Inferior parietal cortex (tissue), 1 donor: ENCODE results near the gene HOXA5.

Experiments
- DNase-seq: peaks from one replicate; pipeline ENCODE4 v3.0.0-alpha.2; 2016; ENCODE audit errors: extremely low spot score

Gene HOXA5

GRCh38 chr7:27160145-27160545 lies 16.7 kb upstream of the HOXA5 start:
- DNase-seq = no peak

- DNase-seq = no peak
Observed at GRCh38 chr7:27159266-27160144, 16.0 kb upstream of the HOXA5 start.

- DNase-seq = no peak
Observed at GRCh38 chr7:27158436-27159265, 15.2 kb upstream of the HOXA5 start.

- no peak for DNase-seq
Observed at GRCh38 chr7:27157702-27158431, 14.4 kb upstream of the HOXA5 start.

GRCh38 chr7:27156916-27157701 lies 13.6 kb upstream of the HOXA5 start:
- DNase-seq = no peak

GRCh38 chr7:27156508-27156898 lies 13.0 kb upstream of the HOXA5 start, which contains the start of gene HOXA7:
Gene HOXA7 (minus strand): TSS chr7:27156675. CDS start chr7:27156545, 130 bp downstream.
- no peak for DNase-seq

- DNase-seq = no peak
Observed at GRCh38 chr7:27155816-27156507, 12.5 kb upstream of the HOXA5 start.

GRCh38 chr7:27154901-27155815 lies 11.7 kb upstream of the HOXA5 start:
- DNase-seq = no peak

GRCh38 chr7:27154369-27154768 lies 10.9 kb upstream of the HOXA5 start:
- DNase-seq = no peak

GRCh38 chr7:27153526-27153925 lies 10.0 kb upstream of the HOXA5 start:
- DNase-seq = no peak

- no peak for DNase-seq
Observed at GRCh38 chr7:27152816-27153442, 9.4 kb upstream of the HOXA5 start.

GRCh38 chr7:27151931-27152815 lies 8.7 kb upstream of the HOXA5 start, which contains the start of gene HOXA3:
Gene HOXA3 (minus strand): TSS chr7:27152583. CDS start chr7:27110640, 41,943 bp downstream.
- no peak for DNase-seq

GRCh38 chr7:27151341-27151930 lies 8.0 kb upstream of the HOXA5 start:
- DNase-seq = no peak

GRCh38 chr7:27150568-27151340 lies 7.3 kb upstream of the HOXA5 start:
- DNase-seq = no peak

- DNase-seq = no peak
Observed at GRCh38 chr7:27149842-27150567, 6.5 kb upstream of the HOXA5 start.
